HepG2 (cell line): Measurements from ENCODE around the gene GCLC. TPM values are rescaled to one million over a fixed set of nuclear protein-coding genes. Genes with fewer than 3 reads are reported as not detected.

Experiments used
- ADNP ChIP-seq: sonication (generic); formaldehyde crosslinking; IDR thresholded peaks from 2 replicates; pipeline ENCODE4 v1.4.0; 2020; ENCODE audit warnings: missing genetic modification reagents
- ARNT ChIP-seq: fragments of 450-650 bp; IDR thresholded peaks from 2 replicates; pipeline ENCODE4 v1.6.1; 2017
- BHLHE40 ChIP-seq: IDR thresholded peaks from 2 replicates; pipeline ENCODE4 v1.6.1; 2011; ENCODE audit warnings: low read length, improper control_type of control experiment
- BORCS8-MEF2B ChIP-seq: sonication (generic); formaldehyde crosslinking; IDR thresholded peaks from 2 replicates; pipeline ENCODE4 v1.8.0; 2022; ENCODE audit warnings: mild to moderate bottlenecking, missing genetic modification reagents
- EZH2 ChIP-seq: conservative IDR thresholded peaks from 2 replicates; pipeline ENCODE4 v1.6.1; 2012; ENCODE audit warnings: mild to moderate bottlenecking, low read depth, low read length, moderate library complexity
- IKZF4 ChIP-seq: sonication (generic); formaldehyde crosslinking; IDR thresholded peaks from 2 replicates; pipeline ENCODE4 v1.5.1; 2020; ENCODE audit warnings: borderline replicate concordance, mild to moderate bottlenecking, low read depth, missing genetic modification reagents; ENCODE audit errors: not compliant biosample characterization
- MAZ ChIP-seq, 2 experiments: sonication (generic) in 1 of 2; formaldehyde crosslinking in 1 of 2; IDR thresholded peaks; 2 replicates each; pipeline versions ENCODE4 v1.5.0 to v1.6.1; 2012 to 2020; ENCODE audit warnings: low read depth in 2 of 2, mild to moderate bottlenecking in 2 of 2, borderline replicate concordance in 1 of 2, improper control_type of control experiment in 1 of 2, low read length in 1 of 2, missing genetic modification reagents in 1 of 2, moderate library complexity in 1 of 2
- MIXL1 ChIP-seq: IDR thresholded peaks from 2 replicates; pipeline ENCODE4 v1.6.1; 2016
- MXD4 ChIP-seq: IDR thresholded peaks from 2 replicates; pipeline ENCODE4 v1.6.1; 2016; ENCODE audit warnings: mild to moderate bottlenecking, missing biosample characterization, missing genetic modification reagents
- PAF1 ChIP-seq: IDR thresholded peaks from 2 replicates; pipeline ENCODE4 v1.6.1; 2016; ENCODE audit warnings: missing genetic modification reagents, missing compliant biosample characterization
- POLR2G ChIP-seq: fragments of 200-400 bp; formaldehyde crosslinking; IDR thresholded peaks from 2 replicates; pipeline ENCODE4 v1.6.1; 2018; ENCODE audit warnings: mild to moderate bottlenecking, low read depth, low read length, moderate library complexity
- RAD21 ChIP-seq: fragments of 450-650 bp; formaldehyde crosslinking; IDR thresholded peaks from 2 replicates; pipeline ENCODE4 v1.5.0; 2020; ENCODE audit warnings: mild to moderate bottlenecking
- REXO4 ChIP-seq: sonication (generic); formaldehyde crosslinking; IDR thresholded peaks from 2 replicates; pipeline ENCODE4 v1.8.0; 2022; ENCODE audit warnings: missing genetic modification reagents, mild to moderate bottlenecking, borderline replicate concordance
- SOX6 ChIP-seq, 2 experiments: fragments of 450-650 bp in 1 of 2; sonication (generic) in 1 of 2; formaldehyde crosslinking in 1 of 2; IDR thresholded peaks; 2 replicates each; pipeline versions ENCODE4 v1.4.0 to v1.6.1; 2017 to 2020; ENCODE audit warnings: antibody characterized with exemption in 1 of 2, mild to moderate bottlenecking in 1 of 2, missing genetic modification reagents in 1 of 2
- TRIM24 ChIP-seq: sonication (generic); formaldehyde crosslinking; IDR thresholded peaks from 2 replicates; pipeline ENCODE4 v1.8.0; 2022; ENCODE audit warnings: mild to moderate bottlenecking, missing genetic modification reagents
- TSC22D2 ChIP-seq: sonication (generic); formaldehyde crosslinking; IDR thresholded peaks from 2 replicates; pipeline ENCODE4 v1.5.1; 2020; ENCODE audit warnings: missing genetic modification reagents, mild to moderate bottlenecking, borderline replicate concordance
- ZC3H13 ChIP-seq: sonication (generic); formaldehyde crosslinking; IDR thresholded peaks from 2 replicates; pipeline ENCODE4 v1.8.1; 2023; ENCODE audit warnings: mild to moderate bottlenecking, missing genetic modification reagents, moderate library complexity
- ZFP36 ChIP-seq: fragments of 150-350 bp; IDR thresholded peaks from 2 replicates; pipeline ENCODE4 v1.6.1; 2018; ENCODE audit warnings: borderline replicate concordance, low read length, low read depth; ENCODE audit not compliant: partially characterized antibody
- ZNF235 ChIP-seq: sonication (generic); formaldehyde crosslinking; IDR thresholded peaks from 2 replicates; pipeline ENCODE4 v1.8.1; 2023; ENCODE audit warnings: mild to moderate bottlenecking, missing genetic modification reagents, borderline replicate concordance
- ZNF547 ChIP-seq: sonication (generic); formaldehyde crosslinking; IDR thresholded peaks from 2 replicates; pipeline ENCODE4 v1.5.1; 2020; ENCODE audit warnings: mild to moderate bottlenecking, missing genetic modification reagents
- ZNF644 ChIP-seq: IDR thresholded peaks from 2 replicates; pipeline ENCODE4 v1.6.1; 2016; ENCODE audit warnings: low read depth
- ZNF724P ChIP-seq: sonication (generic); formaldehyde crosslinking; IDR thresholded peaks from 2 replicates; pipeline ENCODE4 v1.8.0; 2022; ENCODE audit warnings: missing genetic modification reagents, borderline replicate concordance
- polyA plus RNA-seq, 8 experiments: library from polyadenylated mRNA; depleted of rRNA in 3 of 8; stranded (reverse) in 7 of 8; unstranded in 1 of 8; fragments of >200 nt; fragmentation: Illumina TruSeq in 4 of 8; extraction: Trizol in 4 of 8; gene quantifications; 2 replicates each; pipeline versions ENCODE4 v1.2.1 to v1.2.3, GENCODE V29; 2011 to 2016; ENCODE audit warnings: low read depth in 4 of 8, missing spikeins in 1 of 8, mixed read lengths in 1 of 8; ENCODE audit not compliant: insufficient read depth in 1 of 8
- total RNA-seq, 5 experiments: library from RNA; depleted of rRNA; stranded (reverse); fragments of >200 nt; fragmentation: Illumina TruSeq; extraction: Trizol; gene quantifications; 2 replicates each; pipeline ENCODE4 v1.2.3, GENCODE V29; 2016; ENCODE audit warnings: low read depth in 1 of 5
- TF ChIP-seq, protein P1 (sequence below): sonication (generic); formaldehyde crosslinking; IDR thresholded peaks from 2 replicates; pipeline ENCODE4 v1.4.0; 2020; ENCODE audit warnings: missing genetic modification reagents
- TF ChIP-seq, protein P2 (sequence below): sonication (generic); formaldehyde crosslinking; IDR thresholded peaks from 2 replicates; pipeline ENCODE4 v1.8.0; 2022; ENCODE audit warnings: missing genetic modification reagents, low read depth, mild to moderate bottlenecking, borderline replicate concordance
- TF ChIP-seq, protein P3 (sequence below): sonication (generic); formaldehyde crosslinking; IDR thresholded peaks from 2 replicates; pipeline ENCODE4 v1.4.0; 2020; ENCODE audit warnings: low read depth, mild to moderate bottlenecking, missing genetic modification reagents
- TF ChIP-seq, protein P4 (sequence below): sonication (generic); formaldehyde crosslinking; IDR thresholded peaks from 2 replicates; pipeline ENCODE4 v1.4.0; 2020; ENCODE audit warnings: missing genetic modification reagents; ENCODE audit errors: not compliant biosample characterization

The GCLC gene
- total and polyA plus RNA-seq, 2 of the 13 experiments (the other 11 are each of a cell fraction or from before 2014, with no cell fraction given): 35.3 to 84.6 TPM

DNA sequence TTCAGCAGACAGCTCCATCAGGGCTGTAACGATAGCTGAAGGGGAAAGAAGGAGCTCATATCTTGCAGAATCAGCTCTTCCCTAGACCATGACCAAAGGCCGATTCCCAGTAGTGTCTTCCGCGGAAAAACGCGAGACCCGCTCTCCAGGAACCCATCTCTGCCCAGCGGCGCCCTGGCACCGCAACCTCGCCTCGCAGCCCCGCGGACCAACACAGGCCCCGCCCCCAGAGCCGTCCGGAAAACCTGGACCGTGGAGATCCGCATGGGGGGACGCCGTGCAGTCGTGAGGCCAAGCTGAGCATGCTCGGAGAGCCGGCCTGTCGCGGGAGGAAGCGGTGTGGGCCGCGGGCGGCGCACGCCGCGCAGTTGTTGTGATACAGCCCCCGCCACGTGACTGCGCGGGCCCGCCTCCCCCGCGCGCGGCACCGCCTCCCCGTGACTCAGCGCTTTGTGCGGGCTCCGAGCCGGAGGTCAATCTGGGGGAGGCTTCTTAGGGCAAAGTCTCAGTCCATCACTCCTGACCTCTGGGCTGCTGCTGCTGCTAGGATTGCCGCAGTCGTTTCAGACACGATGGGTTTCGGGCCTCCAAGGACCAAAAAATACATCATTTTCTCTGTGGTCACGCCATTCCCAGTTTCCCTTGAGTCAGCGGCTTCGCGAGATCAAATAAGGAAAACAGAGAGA lies 3.1 kb upstream of the GCLC start (continued):
- TF ChIP-seq ZNF724P (peak; percentile 80; the same call in 1 of the 2 replicates), PAF1 (CRISPR knock-in tag) (no peak), ARNT (no peak), MAZ (IDR thresholded peaks at IDR 0.05; ENCODE audit: borderline replicate concordance, low read depth, low read length) (peak; percentile 98), MAZ (CRISPR knock-in tag; IDR thresholded peaks at IDR 0.05; ENCODE audit: low read depth) (peak; percentile 99), POLR2G (peak; percentile 91), ZNF547 (CRISPR knock-in tag) (peak; percentile 96), MXD4 (CRISPR knock-in tag) (peak; percentile 97), MIXL1 (CRISPR knock-in tag) (no peak; the same call in none of the 2 replicates), TSC22D2 (CRISPR knock-in tag) (peak; percentile 98), ZC3H13 (CRISPR knock-in tag) (peak; percentile 97; the same call in 1 of the 2 replicates), ADNP (peak; percentile 66; the same call in 1 of the 2 replicates), BHLHE40 (peak; percentile 99), ZNF235 (CRISPR knock-in tag) (peak; percentile 61; the same call in 1 of the 2 replicates), SOX6 (IDR thresholded peaks at IDR 0.05) (no peak), SOX6 (CRISPR knock-in tag; IDR thresholded peaks at IDR 0.05) (peak; percentile 95), REXO4 (CRISPR knock-in tag) (0 out of 2 replicates have a peak, but pooled peaks have one; percentile 71), ZNF644 (CRISPR knock-in tag) (peak; percentile 44; the same call in 1 of the 2 replicates), ZFP36 (no peak), IKZF4 (peak; percentile 95), EZH2 (no peak), RAD21 (CRISPR knock-in tag) (peak; percentile 82), TRIM24 (CRISPR knock-in tag) (peak; percentile 86; the same call in 1 of the 2 replicates), BORCS8-MEF2B (CRISPR knock-in tag) (peak; percentile 99)
- TF ChIP-seq, protein P1, sequence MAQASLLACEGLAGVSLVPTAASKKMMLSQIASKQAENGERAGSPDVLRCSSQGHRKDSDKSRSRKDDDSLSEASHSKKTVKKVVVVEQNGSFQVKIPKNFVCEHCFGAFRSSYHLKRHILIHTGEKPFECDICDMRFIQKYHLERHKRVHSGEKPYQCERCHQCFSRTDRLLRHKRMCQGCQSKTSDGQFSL: peak; percentile 96
- TF ChIP-seq, protein P2, sequence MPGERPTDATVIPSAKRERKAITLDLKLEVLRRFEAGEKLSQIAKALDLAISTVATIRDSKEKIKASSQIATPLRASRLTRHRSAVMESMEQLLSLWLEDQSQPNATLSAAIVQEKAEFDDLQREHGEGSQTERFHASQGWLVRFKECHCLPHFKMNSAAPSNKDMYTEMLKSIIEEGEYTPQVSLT: no peak; the same call in 1 of the 2 replicates
- TF ChIP-seq, protein P3, sequence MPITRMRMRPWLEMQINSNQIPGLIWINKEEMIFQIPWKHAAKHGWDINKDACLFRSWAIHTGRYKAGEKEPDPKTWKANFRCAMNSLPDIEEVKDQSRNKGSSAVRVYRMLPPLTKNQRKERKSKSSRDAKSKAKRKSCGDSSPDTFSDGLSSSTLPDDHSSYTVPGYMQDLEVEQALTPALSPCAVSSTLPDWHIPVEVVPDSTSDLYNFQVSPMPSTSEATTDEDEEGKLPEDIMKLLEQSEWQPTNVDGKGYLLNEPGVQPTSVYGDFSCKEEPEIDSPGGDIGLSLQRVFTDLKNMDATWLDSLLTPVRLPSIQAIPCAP (CRISPR knock-in tag): peak; percentile 90; the same call in 1 of the 2 replicates
- TF ChIP-seq, protein P4, sequence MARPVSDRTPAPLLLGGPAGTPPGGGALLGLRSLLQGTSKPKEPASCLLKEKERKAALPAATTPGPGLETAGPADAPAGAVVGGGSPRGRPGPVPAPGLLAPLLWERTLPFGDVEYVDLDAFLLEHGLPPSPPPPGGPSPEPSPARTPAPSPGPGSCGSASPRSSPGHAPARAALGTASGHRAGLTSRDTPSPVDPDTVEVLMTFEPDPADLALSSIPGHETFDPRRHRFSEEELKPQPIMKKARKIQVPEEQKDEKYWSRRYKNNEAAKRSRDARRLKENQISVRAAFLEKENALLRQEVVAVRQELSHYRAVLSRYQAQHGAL (CRISPR knock-in tag): peak; percentile 44
